Measurements from ENCODE around the gene EIF3A.

The EIF3A gene

DNA sequence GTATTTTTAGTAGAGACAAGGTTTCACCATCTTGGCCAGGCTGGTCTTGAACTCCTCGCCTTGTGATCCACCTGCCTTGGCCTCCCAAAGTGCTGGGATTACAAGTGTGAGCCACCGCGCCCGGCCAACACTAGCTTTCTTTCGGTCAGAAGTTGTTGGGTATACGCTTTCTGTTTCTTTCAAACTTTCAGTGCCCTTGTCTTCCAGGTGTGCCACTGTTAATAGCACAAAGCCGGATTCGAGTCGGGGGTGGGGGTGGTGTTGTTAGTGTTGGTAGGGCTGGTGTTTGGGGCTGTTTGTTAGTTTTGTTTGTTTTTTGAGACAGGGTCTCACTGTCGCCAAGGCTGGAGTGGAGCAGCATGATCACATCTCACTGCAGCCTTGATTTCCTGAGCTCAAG, 84.9 kb downstream of the EIF3A start:
- FAIRE-seq: no peak
- TF ChIP-seq POU2F2 (IDR thresholded peaks at IDR 0.05; ENCODE audit: low read depth, low read length) (no peak), TAF1 (IDR thresholded peaks at IDR 0.05; ENCODE audit: low read depth, low read length) (no peak), POLR2A (IDR thresholded peaks at IDR 0.05; ENCODE audit: low read depth, low read length) (no peak)
- DNase-seq (ENCODE audit: insufficient read length, low spot score): no peak

DNA sequence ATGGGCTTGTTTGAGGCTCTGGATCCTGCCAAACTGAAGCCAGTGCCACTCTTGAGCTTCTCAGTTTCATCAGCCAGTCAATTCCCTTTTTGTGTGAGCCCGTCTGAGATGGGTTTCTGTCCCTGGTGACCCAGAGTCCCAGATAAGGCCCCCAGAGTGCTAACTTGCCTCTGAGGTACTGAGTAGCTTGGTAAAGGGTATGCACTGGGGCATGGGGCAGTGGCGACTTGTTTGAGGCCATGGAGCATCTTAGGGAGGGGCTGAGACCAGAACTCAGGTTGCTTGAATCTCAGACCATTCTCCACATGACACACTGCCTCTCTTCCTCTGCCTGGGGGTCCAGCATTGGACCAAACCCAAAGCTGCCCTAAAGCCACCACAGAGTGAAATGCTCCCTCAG, 86.3 kb downstream of the EIF3A start:
- no peak for TF ChIP-seq POLR2A (IDR thresholded peaks at IDR 0.05; ENCODE audit: low read depth, low read length)
- no peak for TF ChIP-seq POLR2AphosphoS5 (IDR thresholded peaks at IDR 0.05; ENCODE audit: low read depth, low read length)
- TF ChIP-seq POU2F2 (IDR thresholded peaks at IDR 0.05; ENCODE audit: low read depth, low read length): no peak
- no peak for TF ChIP-seq TAF1 (IDR thresholded peaks at IDR 0.05; ENCODE audit: low read depth, low read length)
- no peak for TF ChIP-seq PAX5 (IDR thresholded peaks at IDR 0.05; ENCODE audit: insufficient read depth, low read length, severe bottlenecking)
- TF ChIP-seq SPI1 (IDR thresholded peaks at IDR 0.05; ENCODE audit: low read depth, low read length): no peak
- FAIRE-seq (no peak), DNase-seq (ENCODE audit: insufficient read length, low spot score) (no peak)

GRCh38 chr10:118993214-118993613, 87.4 kb downstream of the EIF3A start:
- no peak for TF ChIP-seq TAF1 (IDR thresholded peaks at IDR 0.05; ENCODE audit: low read depth, low read length)
- no peak for TF ChIP-seq POLR2AphosphoS5 (IDR thresholded peaks at IDR 0.05; ENCODE audit: low read depth, low read length)
- no peak for TF ChIP-seq PAX5 (IDR thresholded peaks at IDR 0.05; ENCODE audit: insufficient read depth, low read length, severe bottlenecking)
- TF ChIP-seq POU2F2 (IDR thresholded peaks at IDR 0.05; ENCODE audit: low read depth, low read length): no peak
- TF ChIP-seq POLR2A (IDR thresholded peaks at IDR 0.05; ENCODE audit: low read depth, low read length): no peak
- TF ChIP-seq SPI1 (IDR thresholded peaks at IDR 0.05; ENCODE audit: low read depth, low read length): no peak
- FAIRE-seq (no peak), DNase-seq (ENCODE audit: insufficient read length, low spot score) (no peak)

DNA sequence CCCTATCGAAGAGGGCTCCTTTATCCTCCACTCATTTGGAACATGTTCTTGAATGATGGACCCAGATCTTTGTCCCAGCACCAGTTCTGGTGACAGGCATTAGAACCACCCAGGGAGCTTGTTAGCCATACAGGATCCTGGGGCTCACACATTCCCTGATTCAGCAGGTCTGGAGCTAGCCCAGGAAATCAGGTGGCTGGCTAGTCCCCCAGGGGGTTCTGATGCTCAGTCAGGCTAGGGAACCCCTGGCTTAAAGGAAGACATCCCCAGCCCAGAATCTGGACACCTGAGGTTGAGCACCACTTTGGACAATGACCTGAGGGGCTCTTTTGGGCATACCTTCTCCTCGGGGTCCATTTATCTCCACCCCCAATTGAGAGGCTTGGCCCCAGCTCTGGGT, 88.1 kb downstream of the EIF3A start:
- no peak for TF ChIP-seq TAF1 (IDR thresholded peaks at IDR 0.05; ENCODE audit: low read depth, low read length)
- TF ChIP-seq POLR2A (IDR thresholded peaks at IDR 0.05; ENCODE audit: low read depth, low read length): no peak
- TF ChIP-seq PAX5 (IDR thresholded peaks at IDR 0.05; ENCODE audit: insufficient read depth, low read length, severe bottlenecking): no peak
- no peak for TF ChIP-seq SPI1 (IDR thresholded peaks at IDR 0.05; ENCODE audit: low read depth, low read length)
- TF ChIP-seq POLR2AphosphoS5 (IDR thresholded peaks at IDR 0.05; ENCODE audit: low read depth, low read length): no peak
- no peak for TF ChIP-seq POU2F2 (IDR thresholded peaks at IDR 0.05; ENCODE audit: low read depth, low read length)
- FAIRE-seq: no peak
- DNase-seq (ENCODE audit: insufficient read length, low spot score): no peak

- DNase-seq (ENCODE audit: insufficient read length, low spot score) (no peak), FAIRE-seq (no peak)
- TF ChIP-seq PAX5 (IDR thresholded peaks at IDR 0.05; ENCODE audit: insufficient read depth, low read length, severe bottlenecking) (no peak), TAF1 (IDR thresholded peaks at IDR 0.05; ENCODE audit: low read depth, low read length) (no peak), POLR2AphosphoS5 (IDR thresholded peaks at IDR 0.05; ENCODE audit: low read depth, low read length) (no peak), POLR2A (IDR thresholded peaks at IDR 0.05; ENCODE audit: low read depth, low read length) (no peak), SPI1 (IDR thresholded peaks at IDR 0.05; ENCODE audit: low read depth, low read length) (no peak), POU2F2 (IDR thresholded peaks at IDR 0.05; ENCODE audit: low read depth, low read length) (no peak)
Measured at GRCh38 chr10:118990326-118990725, 90.3 kb downstream of the EIF3A start.

DNA sequence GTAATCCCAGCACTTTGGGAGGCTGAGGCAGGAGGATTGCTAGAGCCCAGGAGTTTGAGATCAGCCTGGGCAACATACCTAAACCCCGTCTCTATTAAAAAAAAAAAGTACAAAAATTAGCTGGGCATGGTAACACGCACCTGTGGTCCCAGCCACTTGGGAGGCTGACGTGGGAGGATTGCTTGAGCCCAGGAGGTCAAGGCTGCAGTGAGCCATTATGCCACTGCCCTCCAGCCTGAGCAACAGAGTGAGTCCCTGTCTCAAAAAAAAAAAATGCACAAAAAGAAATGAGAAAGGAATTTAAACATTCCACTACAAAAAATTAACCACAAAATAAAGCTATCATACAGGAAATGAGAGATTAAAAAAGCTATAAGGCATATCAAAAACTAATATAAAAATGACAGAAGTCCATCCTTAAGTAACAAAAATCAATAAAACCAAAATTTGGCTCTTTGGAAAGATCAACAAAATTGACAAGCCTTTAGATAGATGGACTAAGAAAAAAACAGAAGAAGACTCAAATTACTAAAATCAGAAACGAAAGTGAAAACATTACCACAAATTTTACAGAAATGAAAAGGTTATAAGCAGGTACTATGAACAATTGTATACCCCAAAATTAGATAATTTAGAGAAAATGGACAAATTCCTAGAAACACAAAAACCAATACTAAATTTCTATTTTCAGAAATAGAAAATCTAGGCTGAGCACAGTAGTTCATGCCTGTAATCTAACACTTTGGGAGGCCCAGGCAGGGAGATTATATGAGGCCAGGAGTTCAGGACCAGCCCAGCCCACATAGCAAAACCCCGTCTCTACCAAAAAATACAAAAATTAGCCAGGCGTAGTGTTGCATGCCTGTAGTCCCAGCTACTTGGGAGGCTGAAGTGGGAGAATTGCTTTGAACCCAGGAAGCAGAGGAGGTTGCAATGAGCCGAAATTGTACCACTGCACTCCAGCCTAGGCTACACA, 93.5 kb downstream of the EIF3A start:
- no peak for TF ChIP-seq POU2F2 (IDR thresholded peaks at IDR 0.05; ENCODE audit: low read depth, low read length)
- no peak for TF ChIP-seq PAX5 (IDR thresholded peaks at IDR 0.05; ENCODE audit: insufficient read depth, low read length, severe bottlenecking)
- no peak for TF ChIP-seq POLR2A (IDR thresholded peaks at IDR 0.05; ENCODE audit: low read depth, low read length)
- no peak for TF ChIP-seq TAF1 (IDR thresholded peaks at IDR 0.05; ENCODE audit: low read depth, low read length)
- TF ChIP-seq SPI1 (IDR thresholded peaks at IDR 0.05; ENCODE audit: low read depth, low read length): no peak
- DNase-seq (ENCODE audit: insufficient read length, low spot score) (no peak), FAIRE-seq (peak; percentile 73)

- TF ChIP-seq TAF1 (IDR thresholded peaks at IDR 0.05; ENCODE audit: low read depth, low read length) (no peak), POLR2AphosphoS5 (IDR thresholded peaks at IDR 0.05; ENCODE audit: low read depth, low read length) (no peak), PAX5 (IDR thresholded peaks at IDR 0.05; ENCODE audit: insufficient read depth, low read length, severe bottlenecking) (no peak), POLR2A (IDR thresholded peaks at IDR 0.05; ENCODE audit: low read depth, low read length) (no peak)
- no peak for DNase-seq (ENCODE audit: insufficient read length, low spot score)
- FAIRE-seq: no peak
Measured at GRCh38 chr10:118985576-118985975, 95.0 kb downstream of the EIF3A start.
